ENCODE measurements around the gene NRG3.

DNA sequence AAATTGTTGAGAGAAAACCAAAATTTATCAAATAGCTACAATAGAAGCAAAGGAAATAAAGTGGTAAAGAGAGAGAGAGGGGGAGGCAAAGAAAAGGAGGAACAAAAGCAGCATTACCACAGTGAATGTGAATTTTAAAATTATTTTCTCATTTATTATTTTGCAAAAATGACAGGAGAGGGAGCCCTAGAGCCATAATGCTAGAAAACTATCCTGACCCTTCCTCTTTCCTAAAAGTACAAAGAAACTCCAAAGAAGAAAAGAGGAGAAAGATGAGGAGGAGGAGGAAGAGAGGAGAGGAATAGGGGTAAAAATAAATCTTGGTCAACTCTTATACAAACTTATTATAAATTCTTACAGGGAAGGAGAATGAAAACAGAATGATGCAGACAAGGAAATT, 921.5 kb downstream of the NRG3 start:
- TF ChIP-seq TOX (CRISPR knock-in tag; IDR thresholded peaks at IDR 0.05; ENCODE audit: borderline replicate concordance) = no peak
- TF ChIP-seq OSR1 (CRISPR knock-in tag; IDR thresholded peaks at IDR 0.05) = no peak
- no peak for TF ChIP-seq ESRRG (CRISPR knock-in tag; IDR thresholded peaks at IDR 0.05)
- TF ChIP-seq, protein P1, sequence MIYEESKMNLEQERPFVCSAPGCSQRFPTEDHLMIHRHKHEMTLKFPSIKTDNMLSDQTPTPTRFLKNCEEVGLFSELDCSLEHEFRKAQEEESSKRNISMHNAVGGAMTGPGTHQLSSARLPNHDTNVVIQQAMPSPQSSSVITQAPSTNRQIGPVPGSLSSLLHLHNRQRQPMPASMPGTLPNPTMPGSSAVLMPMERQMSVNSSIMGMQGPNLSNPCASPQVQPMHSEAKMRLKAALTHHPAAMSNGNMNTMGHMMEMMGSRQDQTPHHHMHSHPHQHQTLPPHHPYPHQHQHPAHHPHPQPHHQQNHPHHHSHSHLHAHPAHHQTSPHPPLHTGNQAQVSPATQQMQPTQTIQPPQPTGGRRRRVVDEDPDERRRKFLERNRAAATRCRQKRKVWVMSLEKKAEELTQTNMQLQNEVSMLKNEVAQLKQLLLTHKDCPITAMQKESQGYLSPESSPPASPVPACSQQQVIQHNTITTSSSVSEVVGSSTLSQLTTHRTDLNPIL (CRISPR knock-in tag; IDR thresholded peaks at IDR 0.05; ENCODE audit: low read depth) = no peak
- TF ChIP-seq, protein P2, sequence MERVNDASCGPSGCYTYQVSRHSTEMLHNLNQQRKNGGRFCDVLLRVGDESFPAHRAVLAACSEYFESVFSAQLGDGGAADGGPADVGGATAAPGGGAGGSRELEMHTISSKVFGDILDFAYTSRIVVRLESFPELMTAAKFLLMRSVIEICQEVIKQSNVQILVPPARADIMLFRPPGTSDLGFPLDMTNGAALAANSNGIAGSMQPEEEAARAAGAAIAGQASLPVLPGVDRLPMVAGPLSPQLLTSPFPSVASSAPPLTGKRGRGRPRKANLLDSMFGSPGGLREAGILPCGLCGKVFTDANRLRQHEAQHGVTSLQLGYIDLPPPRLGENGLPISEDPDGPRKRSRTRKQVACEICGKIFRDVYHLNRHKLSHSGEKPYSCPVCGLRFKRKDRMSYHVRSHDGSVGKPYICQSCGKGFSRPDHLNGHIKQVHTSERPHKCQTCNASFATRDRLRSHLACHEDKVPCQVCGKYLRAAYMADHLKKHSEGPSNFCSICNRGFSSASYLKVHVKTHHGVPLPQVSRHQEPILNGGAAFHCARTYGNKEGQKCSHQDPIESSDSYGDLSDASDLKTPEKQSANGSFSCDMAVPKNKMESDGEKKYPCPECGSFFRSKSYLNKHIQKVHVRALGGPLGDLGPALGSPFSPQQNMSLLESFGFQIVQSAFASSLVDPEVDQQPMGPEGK (CRISPR knock-in tag; IDR thresholded peaks at IDR 0.05; ENCODE audit: borderline replicate concordance) = no peak
- no peak for TF ChIP-seq ARNTL (CRISPR knock-in tag; IDR thresholded peaks at IDR 0.05; ENCODE audit: borderline replicate concordance, low read depth)
- no peak for TF ChIP-seq ZFP3 (CRISPR knock-in tag; IDR thresholded peaks at IDR 0.05)
- TF ChIP-seq BACH2 (CRISPR knock-in tag; IDR thresholded peaks at IDR 0.05; ENCODE audit: borderline replicate concordance) = no peak
